GM21526 (cell line): ENCODE results near the gene ZNF839.

Experiments
- ATAC-seq: cut with Tn5 transposase; IDR thresholded peaks from one replicate; pipeline ENCODE4 v1.9.1; 2021; ENCODE audit warnings: moderate library complexity; ENCODE audit not compliant: unreplicated experiment, low FRiP score

Gene ZNF839

GRCh38 chr14:102371361-102371760 lies 51.8 kb downstream of the ZNF839 start:
- no peak for ATAC-seq

- no peak for ATAC-seq
Observed at GRCh38 chr14:102373110-102373509, 53.6 kb downstream of the ZNF839 start.

- ATAC-seq = no peak
Observed at GRCh38 chr14:102374264-102374663, 54.7 kb downstream of the ZNF839 start.

- no peak for ATAC-seq
Observed at GRCh38 chr14:102375119-102375518, 55.6 kb downstream of the ZNF839 start.

- no peak for ATAC-seq
Observed at GRCh38 chr14:102377696-102378095, 58.1 kb downstream of the ZNF839 start.

GRCh38 chr14:102378830-102379229 lies 59.3 kb downstream of the ZNF839 start:
- no peak for ATAC-seq

GRCh38 chr14:102387086-102387485 lies 67.5 kb downstream of the ZNF839 start:
- ATAC-seq = no peak

GRCh38 chr14:102389246-102389645 lies 69.7 kb downstream of the ZNF839 start:
- ATAC-seq = no peak

GRCh38 chr14:102390064-102390855 lies 70.7 kb downstream of the ZNF839 start:
- ATAC-seq = no peak
